ENCODE measurements around the gene ADARB2.

ADARB2 gene

GRCh38 chr10:1153805-1154351 is 583.4 kb downstream of the ADARB2 start:
- DNase-seq (ENCODE audit: low spot score): no peak

GRCh38 chr10:1153251-1153763 is 584.0 kb downstream of the ADARB2 start:
- DNase-seq (ENCODE audit: low spot score): no peak

- DNase-seq (ENCODE audit: low spot score): no peak
These were observed 584.7 kb downstream of the ADARB2 start for GRCh38 chr10:1152386-1153250.

GRCh38 chr10:1151076-1152033 is 586.0 kb downstream of the ADARB2 start:
- no peak for DNase-seq (ENCODE audit: low spot score)

- DNase-seq (ENCODE audit: low spot score): no peak
These were observed 586.7 kb downstream of the ADARB2 start for GRCh38 chr10:1150638-1150955.

- no peak for DNase-seq (ENCODE audit: low spot score)
These were observed 587.3 kb downstream of the ADARB2 start for GRCh38 chr10:1149793-1150637.

GRCh38 chr10:1148855-1149605 is 588.3 kb downstream of the ADARB2 start:
- DNase-seq (ENCODE audit: low spot score): no peak

GRCh38 chr10:1147810-1148209 is 589.5 kb downstream of the ADARB2 start:
- no peak for DNase-seq (ENCODE audit: low spot score)

- no peak for DNase-seq (ENCODE audit: low spot score)
These were observed 594.7 kb downstream of the ADARB2 start for GRCh38 chr10:1142596-1142995.

GRCh38 chr10:1141701-1142100 is 595.6 kb downstream of the ADARB2 start:
- no peak for DNase-seq (ENCODE audit: low spot score)

GRCh38 chr10:1141261-1141660 is 596.1 kb downstream of the ADARB2 start:
- no peak for DNase-seq (ENCODE audit: low spot score)

GRCh38 chr10:1138529-1138928 is 598.8 kb downstream of the ADARB2 start:
- no peak for DNase-seq (ENCODE audit: low spot score)

GRCh38 chr10:1137499-1138163 is 599.7 kb downstream of the ADARB2 start:
- no peak for DNase-seq (ENCODE audit: low spot score)

- no peak for DNase-seq (ENCODE audit: low spot score)
These were observed 601.1 kb downstream of the ADARB2 start for GRCh38 chr10:1136268-1136667.

- no peak for DNase-seq (ENCODE audit: low spot score)
These were observed 603.2 kb downstream of the ADARB2 start for GRCh38 chr10:1134156-1134555.

GRCh38 chr10:1133495-1134045 is 603.8 kb downstream of the ADARB2 start:
- DNase-seq (ENCODE audit: low spot score): no peak

GRCh38 chr10:1132584-1132983 is 604.7 kb downstream of the ADARB2 start:
- no peak for DNase-seq (ENCODE audit: low spot score)

- DNase-seq (ENCODE audit: low spot score): no peak
These were observed 606.1 kb downstream of the ADARB2 start for GRCh38 chr10:1130995-1131790.

- DNase-seq (ENCODE audit: low spot score): no peak
These were observed 607.1 kb downstream of the ADARB2 start for GRCh38 chr10:1130226-1130625.

All from D341Med (cell line).